Heart right ventricle (tissue), 16 donors: Measurements from ENCODE around the gene APLF. TPM values are rescaled to one million over a fixed set of nuclear protein-coding genes. Genes with fewer than 3 reads are reported as not detected.

Source experiments
- ATAC-seq, 8 donors: fragments of 200-7000 bp; cut with Tn5 transposase; one replicate each; pipeline ENCODE4 v1.9.1; 2020; ENCODE audit warnings: mild to moderate bottlenecking in 8 of 8, moderate library complexity in 8 of 8, moderate number of reproducible peaks in 1 of 8
- DNase-seq, 2 donors: peaks; one replicate each; pipeline ENCODE4 v3.0.0-alpha.2; 2020
- H3K27ac ChIP-seq, 10 donors: fragments of 200-600 bp; sonication (generic) in 2 of 10; one replicate each; pipeline versions ENCODE4 v1.5.0 to v1.8.0; 2020 to 2022; ENCODE audit warnings: mild to moderate bottlenecking in 3 of 10
- H3K27me3 ChIP-seq, 7 donors: fragments of 200-600 bp; one replicate each; pipeline ENCODE4 v1.8.0; 2021 to 2022; ENCODE audit warnings: mild to moderate bottlenecking in 2 of 7
- H3K36me3 ChIP-seq, 9 donors: fragments of 200-600 bp; sonication (generic) in 1 of 9; one replicate each; pipeline versions ENCODE4 v1.5.0 to v1.8.0; 2020 to 2022; ENCODE audit warnings: mild to moderate bottlenecking in 2 of 9
- H3K4me1 ChIP-seq, 9 donors: fragments of 200-600 bp; sonication (generic) in 1 of 9; one replicate each; pipeline versions ENCODE4 v1.5.0 to v1.8.0; 2020 to 2022; ENCODE audit warnings: mild to moderate bottlenecking in 4 of 9
- H3K4me3 ChIP-seq, 10 donors: fragments of 200-600 bp; sonication (generic) in 2 of 10; one replicate each; pipeline versions ENCODE4 v1.5.0 to v1.8.0; 2020 to 2022; ENCODE audit warnings: mild to moderate bottlenecking in 7 of 10, moderate library complexity in 2 of 10
- H3K9me3 ChIP-seq, 11 donors: fragments of 200-600 bp in 10 of 11; sonication (generic) in 2 of 11; one replicate each; pipeline versions ENCODE4 v1.5.0 to v1.8.0; 2013 to 2022; ENCODE audit warnings: mild to moderate bottlenecking in 2 of 11, control low read depth in 1 of 11, moderate library complexity in 1 of 11
- WGBS, 2 donors: extraction: QIAGEN DNeasy Blood & Tissue Kit; methylation state at CpG; one replicate each; pipeline ENCODE4 v1.1.7; 2013; ENCODE audit warnings: inconsistent platforms in 1 of 2; 5-methylcytosine and 5-hydroxymethylcytosine counted together
- intact Hi-C, 10 donors: fragments of 100-400 bp; cut with DNase I; formaldehyde crosslinking; loops; one replicate each; pipeline versions ENCODE4 v1.11.1 to v1.14.2; 2022
- polyA plus RNA-seq, 2 donors: library from polyadenylated mRNA; stranded (reverse); fragments of 200-250 nt; gene quantifications; one replicate each; pipeline ENCODE4 v1.2.3, GENCODE V29; 2013
- total RNA-seq, 10 donors: library from RNA; stranded (reverse); fragmentation: NEBNext Ultra II Directional in 3 of 10; extraction: Animal tissue kit (Norgen Biotek cat#: 25700) in 3 of 10; gene quantifications; one replicate each; pipeline versions ENCODE4 v1.2.1 to v1.2.4, GENCODE V29; 2021 to 2023
- TF ChIP-seq, protein P1 (sequence below), 9 donors: fragments of 200-600 bp; sonication (generic) in 2 of 9; IDR thresholded peaks; one replicate each; pipeline versions ENCODE4 v1.5.0 to v1.8.0; 2021 to 2022; ENCODE audit warnings: antibody characterized with exemption in 9 of 9, mild to moderate bottlenecking in 5 of 9, moderate library complexity in 1 of 9
- donor health status: Arrhythmogenic right ventricular cardiomyopathy.
- donor health status: ischemic (EF 13 %, LVEDD 7.1; RV severe dilation, severe dysfunction).
- donor health status: healthy with polysubstance abuse.
- donor health status: DM: no; HTN: yes; CAD: no.
- donor health status: DM: no; HTN: no; CAD: no.
- donor health status: ischemic (EF 25% LVEDD 6.9; RV normal size, moderate dysfunction).
- donor health status: ischemic (EF 25% LVEDD 5.7; RV mildly dilated, moderate dysfunction).
- donor health status: healthy.
- donor health status: DM: yes; HTN: yes; CAD: no.
- donor health status: Ischemic cardiomyopathy.
- donor health status: ischemic (EF 35%, LVEDD 5.7; RV mildly dilated, moderate dysfunction).
- donor health status: nonischemic (EF 11% LVEDD 7.7; RV severe dilation, severe dysfunction).
- donor health status: DM: yes; HTN: yes; CAD: no.
- donor health status: PGD.
- donor health status: ischemic (EF 29% LVEDD 5.4; RV normal size, mild dysfunction).
- donor health status: nonischemic (EF 23%, LVEDD 6.1; RV moderate dilation, normal function).

Gene APLF
- total and polyA plus RNA-seq, 12 donors, result 0.38 to 6.5 (median 4.9) TPM

- H3K4me3 ChIP-seq, result no peak overlapping the region
- ATAC-seq, result no peak
- H3K27ac ChIP-seq, result no peak overlapping the region
- TF ChIP-seq, protein P1, sequence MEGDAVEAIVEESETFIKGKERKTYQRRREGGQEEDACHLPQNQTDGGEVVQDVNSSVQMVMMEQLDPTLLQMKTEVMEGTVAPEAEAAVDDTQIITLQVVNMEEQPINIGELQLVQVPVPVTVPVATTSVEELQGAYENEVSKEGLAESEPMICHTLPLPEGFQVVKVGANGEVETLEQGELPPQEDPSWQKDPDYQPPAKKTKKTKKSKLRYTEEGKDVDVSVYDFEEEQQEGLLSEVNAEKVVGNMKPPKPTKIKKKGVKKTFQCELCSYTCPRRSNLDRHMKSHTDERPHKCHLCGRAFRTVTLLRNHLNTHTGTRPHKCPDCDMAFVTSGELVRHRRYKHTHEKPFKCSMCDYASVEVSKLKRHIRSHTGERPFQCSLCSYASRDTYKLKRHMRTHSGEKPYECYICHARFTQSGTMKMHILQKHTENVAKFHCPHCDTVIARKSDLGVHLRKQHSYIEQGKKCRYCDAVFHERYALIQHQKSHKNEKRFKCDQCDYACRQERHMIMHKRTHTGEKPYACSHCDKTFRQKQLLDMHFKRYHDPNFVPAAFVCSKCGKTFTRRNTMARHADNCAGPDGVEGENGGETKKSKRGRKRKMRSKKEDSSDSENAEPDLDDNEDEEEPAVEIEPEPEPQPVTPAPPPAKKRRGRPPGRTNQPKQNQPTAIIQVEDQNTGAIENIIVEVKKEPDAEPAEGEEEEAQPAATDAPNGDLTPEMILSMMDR (IDR thresholded peaks at IDR 0.05), result no peak
- intact Hi-C loops, result loop anchor here in 7 of 10 donors (5.0 to 10.0 kb wide), 6 partner anchors 126 to 458 kb away; no protein-coding TSS in a partner anchor
- H3K9me3 ChIP-seq, result no peaks in the 10 kb centered on the region
- WGBS, 2 donors, result 86 to 89% methylated on average over 2 of the region's 2 CpGs
- no peak for DNase-seq
- H3K27me3 ChIP-seq, result no peaks in the 10 kb centered on the region
- H3K4me1 ChIP-seq, result peaks cover 0 to 30% (median 17%) of the 10 kb centered on the region in 9 donors
- no peaks in the 10 kb centered on the region for H3K36me3 ChIP-seq
Measured at GRCh38 chr2:68468801-68469200, 1.4 kb downstream of the APLF start.

DNA sequence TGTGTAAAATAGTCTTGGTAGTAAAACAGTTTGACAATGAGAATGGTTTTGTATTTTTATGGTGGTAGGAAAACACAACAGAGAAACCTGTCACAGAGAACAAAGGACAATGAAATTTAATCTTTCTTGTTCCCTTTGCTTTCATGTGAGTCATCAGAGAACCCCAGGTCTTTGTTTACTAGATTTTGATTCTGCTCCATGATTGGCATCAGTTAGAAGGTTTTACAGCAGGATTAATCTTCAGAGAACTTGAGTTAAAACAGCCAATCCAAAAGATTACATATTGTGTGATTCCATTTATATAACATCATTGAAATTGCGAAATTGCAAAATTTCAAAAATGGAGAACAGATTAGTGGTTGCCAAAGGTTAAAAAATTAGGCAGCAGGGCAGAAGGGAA lies 2.5 kb downstream of the APLF start:
- intact Hi-C loops, result loop anchor here in 8 of 10 donors (5.0 to 10.0 kb wide), 6 partner anchors 125 to 457 kb away; no protein-coding TSS in a partner anchor
- Histone ChIP-seq H3K36me3 (no peaks in the 10 kb centered on the region), H3K27me3 (no peaks in the 10 kb centered on the region), H3K4me3 (no peak overlapping the region), H3K27ac (no peak overlapping the region), H3K9me3 (no peaks in the 10 kb centered on the region), H3K4me1 (peaks cover 0 to 27% (median 17%) of the 10 kb centered on the region in 9 donors)
- DNase-seq (no peak), ATAC-seq (no peak)
- TF ChIP-seq, protein P1 (IDR thresholded peaks at IDR 0.05), result no peak
- 88 to 90% methylated on average over 1 of the region's 1 CpG for WGBS, 2 donors

DNA sequence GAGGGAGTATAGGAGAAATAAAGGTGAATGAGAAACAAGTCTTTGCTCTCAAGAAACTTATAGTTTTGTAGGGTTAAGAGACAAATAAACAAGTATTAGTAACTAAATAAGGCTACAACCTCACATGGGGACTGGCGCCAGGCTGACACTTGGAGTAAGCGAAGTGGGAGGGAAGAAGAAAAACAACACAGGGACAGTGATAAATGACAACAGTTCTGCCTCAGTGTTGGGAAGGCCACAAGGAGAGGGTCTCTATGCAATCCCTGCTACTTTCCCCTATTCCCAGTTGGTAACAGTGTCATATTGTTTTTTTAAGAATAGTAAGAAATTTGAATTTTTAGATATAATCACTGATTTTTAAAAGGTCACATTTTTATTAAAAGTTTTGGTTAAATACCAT lies 4.0 kb downstream of the APLF start:
- TF ChIP-seq, protein P1 (IDR thresholded peaks at IDR 0.05), result no peak
- no peak for DNase-seq
- peaks cover 0 to 15% (median 10%) of the 10 kb centered on the region in 9 donors for H3K4me1 ChIP-seq
- no peak for ATAC-seq
- H3K9me3 ChIP-seq, result no peaks in the 10 kb centered on the region
- no peak overlapping the region for H3K27ac ChIP-seq
- H3K36me3 ChIP-seq, result no peaks in the 10 kb centered on the region
- 96 to 98% methylated on average over 2 of the region's 2 CpGs for WGBS, 2 donors
- intact Hi-C loops, result loop anchor here in 1 of 10 donors (5.0 kb wide), 1 partner anchor 456 kb away; no protein-coding TSS in a partner anchor
- no peaks in the 10 kb centered on the region for H3K27me3 ChIP-seq
- H3K4me3 ChIP-seq, result no peak overlapping the region

- TF ChIP-seq, protein P1 (IDR thresholded peaks at IDR 0.05), result no peak
Measured at GRCh38 chr2:68472796-68473414, 5.5 kb downstream of the APLF start.

More at GRCh38 chr2:68472796-68473414, 5.5 kb downstream of the APLF start:
- Histone ChIP-seq H3K36me3 (peaks cover 0 to 6% (median 0%) of the 10 kb centered on the region in 9 donors), H3K27me3 (no peaks in the 10 kb centered on the region), H3K4me3 (no peak overlapping the region), H3K9me3 (no peaks in the 10 kb centered on the region), H3K27ac (no peak overlapping the region), H3K4me1 (peaks cover 0 to 8% (median 7%) of the 10 kb centered on the region in 9 donors)
- intact Hi-C loops, result loop anchor here in 1 of 10 donors (5.0 kb wide), 1 partner anchor 454 kb away; no protein-coding TSS in a partner anchor
- DNase-seq, result no peak
- no peak for ATAC-seq
- 91 to 97% methylated on average over 3 of the region's 3 CpGs for WGBS, 2 donors
